Measurements from ENCODE around the gene SLC25A30.

- TF ChIP-seq, protein P1, sequence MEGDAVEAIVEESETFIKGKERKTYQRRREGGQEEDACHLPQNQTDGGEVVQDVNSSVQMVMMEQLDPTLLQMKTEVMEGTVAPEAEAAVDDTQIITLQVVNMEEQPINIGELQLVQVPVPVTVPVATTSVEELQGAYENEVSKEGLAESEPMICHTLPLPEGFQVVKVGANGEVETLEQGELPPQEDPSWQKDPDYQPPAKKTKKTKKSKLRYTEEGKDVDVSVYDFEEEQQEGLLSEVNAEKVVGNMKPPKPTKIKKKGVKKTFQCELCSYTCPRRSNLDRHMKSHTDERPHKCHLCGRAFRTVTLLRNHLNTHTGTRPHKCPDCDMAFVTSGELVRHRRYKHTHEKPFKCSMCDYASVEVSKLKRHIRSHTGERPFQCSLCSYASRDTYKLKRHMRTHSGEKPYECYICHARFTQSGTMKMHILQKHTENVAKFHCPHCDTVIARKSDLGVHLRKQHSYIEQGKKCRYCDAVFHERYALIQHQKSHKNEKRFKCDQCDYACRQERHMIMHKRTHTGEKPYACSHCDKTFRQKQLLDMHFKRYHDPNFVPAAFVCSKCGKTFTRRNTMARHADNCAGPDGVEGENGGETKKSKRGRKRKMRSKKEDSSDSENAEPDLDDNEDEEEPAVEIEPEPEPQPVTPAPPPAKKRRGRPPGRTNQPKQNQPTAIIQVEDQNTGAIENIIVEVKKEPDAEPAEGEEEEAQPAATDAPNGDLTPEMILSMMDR (IDR thresholded peaks at IDR 0.05) = no peak
- TF ChIP-seq POLR2A (IDR thresholded peaks at IDR 0.05) (no peak), EP300 (IDR thresholded peaks at IDR 0.05; ENCODE audit: low read depth) (no peak)
These were observed 37.0 kb downstream of the SLC25A30 start for GRCh38 chr13:45381196-45381595.
